Natural killer cell (primary cell): ENCODE results near the gene HCFC1. TPM values are rescaled to one million over a fixed set of nuclear protein-coding genes. Genes with fewer than 3 reads are reported as not detected.

Source experiments
- ATAC-seq, 3 donors: fragments of 150-1000 bp in 2 of 3; fragments of 200-7000 bp in 1 of 3; cut with Tn5 transposase; 1 replicate in 1 of 3; 2 replicates in 2 of 3; pipeline ENCODE4 v1.10.0; 2021; ENCODE audit warnings: mild to moderate bottlenecking in 2 of 3, moderate library complexity in 2 of 3
- DNase-seq, 2 donors: peaks; one replicate each; pipeline versions ENCODE4 v3.0.0 to v3.0.0-alpha.2; 2013 to 2021; ENCODE audit warnings: mixed read lengths in 1 of 2
- H3K27ac ChIP-seq: one replicate; pipeline ENCODE4 v1.5.1; 2013; ENCODE audit warnings: mild to moderate bottlenecking, low read length
- H3K27me3 ChIP-seq: one replicate; pipeline ENCODE4 v1.6.1; 2013; ENCODE audit warnings: low read length; ENCODE audit not compliant: control insufficient read depth, insufficient read depth
- H3K36me3 ChIP-seq: one replicate; pipeline ENCODE4 v1.6.1; 2013; ENCODE audit warnings: low read length; ENCODE audit not compliant: control insufficient read depth, insufficient read depth
- H3K4me1 ChIP-seq: one replicate; pipeline ENCODE4 v1.6.1; 2013; ENCODE audit warnings: low read length; ENCODE audit not compliant: control insufficient read depth, insufficient read depth
- H3K4me3 ChIP-seq: one replicate; pipeline ENCODE4 v1.5.1; 2013; ENCODE audit warnings: low read length
- H3K9me3 ChIP-seq: one replicate; pipeline ENCODE4 v1.6.1; 2013; ENCODE audit warnings: low read length; ENCODE audit not compliant: control insufficient read depth, insufficient read depth
- H3K27ac Mint-ChIP-seq, 2 donors: one replicate each; pipeline ENCODE4 v1.8.0; 2022; ENCODE audit warnings: mild to moderate bottlenecking in 2 of 2, mixed read lengths in 2 of 2, moderate library complexity in 1 of 2
- H3K27me3 Mint-ChIP-seq, 2 donors: one replicate each; pipeline ENCODE4 v1.8.0; 2022; ENCODE audit warnings: low read depth in 2 of 2, mixed read lengths in 2 of 2
- H3K36me3 Mint-ChIP-seq: one replicate; pipeline ENCODE4 v1.8.0; 2022; ENCODE audit warnings: mixed read lengths
- H3K4me1 Mint-ChIP-seq, 2 donors: one replicate each; pipeline ENCODE4 v1.8.0; 2022; ENCODE audit warnings: mixed read lengths in 2 of 2
- H3K4me3 Mint-ChIP-seq: one replicate; pipeline ENCODE4 v1.8.0; 2022; ENCODE audit warnings: mild to moderate bottlenecking, moderate library complexity, mixed read lengths
- H3K9me3 Mint-ChIP-seq, 2 donors: one replicate each; pipeline ENCODE4 v1.8.0; 2022; ENCODE audit warnings: mixed read lengths in 2 of 2
- WGBS: methylation state at CpG from one replicate; pipeline ENCODE4 v1.1.7; 2013; ENCODE audit warnings: missing lambda C conversion rate; ENCODE audit not compliant: insufficient coverage; 5-methylcytosine and 5-hydroxymethylcytosine counted together
- intact Hi-C: fragments of 100-400 bp; cut with micrococcal nuclease; formaldehyde crosslinking; loops from one replicate; pipeline ENCODE4 v1.14.2; 2022
- total RNA-seq, 4 donors: library from RNA; stranded (reverse); fragments of 120-200 nt in 1 of 4; gene quantifications; one replicate each; pipeline versions ENCODE4 v1.2.3 to v1.2.4, GENCODE V29; 2013 to 2022
- TF ChIP-seq, protein P1 (sequence below): fragments of 200-600 bp; IDR thresholded peaks from one replicate; pipeline ENCODE4 v1.8.0; 2022; ENCODE audit warnings: antibody characterized with exemption

HCFC1 gene
- total RNA-seq, 3 donors from 2014 or later (not counting 1 experiment from before 2014, with no cell fraction given): 65.2 to 76.7 (median 67.5) TPM

- H3K9me3 ChIP-seq: no peaks in the 10 kb centered on the region
- no peak overlapping the region for H3K4me3 ChIP-seq
- no peaks in the 10 kb centered on the region for H3K27me3 Mint-ChIP-seq
- no peaks in the 10 kb centered on the region for H3K27me3 ChIP-seq
- TF ChIP-seq, protein P1, sequence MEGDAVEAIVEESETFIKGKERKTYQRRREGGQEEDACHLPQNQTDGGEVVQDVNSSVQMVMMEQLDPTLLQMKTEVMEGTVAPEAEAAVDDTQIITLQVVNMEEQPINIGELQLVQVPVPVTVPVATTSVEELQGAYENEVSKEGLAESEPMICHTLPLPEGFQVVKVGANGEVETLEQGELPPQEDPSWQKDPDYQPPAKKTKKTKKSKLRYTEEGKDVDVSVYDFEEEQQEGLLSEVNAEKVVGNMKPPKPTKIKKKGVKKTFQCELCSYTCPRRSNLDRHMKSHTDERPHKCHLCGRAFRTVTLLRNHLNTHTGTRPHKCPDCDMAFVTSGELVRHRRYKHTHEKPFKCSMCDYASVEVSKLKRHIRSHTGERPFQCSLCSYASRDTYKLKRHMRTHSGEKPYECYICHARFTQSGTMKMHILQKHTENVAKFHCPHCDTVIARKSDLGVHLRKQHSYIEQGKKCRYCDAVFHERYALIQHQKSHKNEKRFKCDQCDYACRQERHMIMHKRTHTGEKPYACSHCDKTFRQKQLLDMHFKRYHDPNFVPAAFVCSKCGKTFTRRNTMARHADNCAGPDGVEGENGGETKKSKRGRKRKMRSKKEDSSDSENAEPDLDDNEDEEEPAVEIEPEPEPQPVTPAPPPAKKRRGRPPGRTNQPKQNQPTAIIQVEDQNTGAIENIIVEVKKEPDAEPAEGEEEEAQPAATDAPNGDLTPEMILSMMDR: no peak
- ATAC-seq (no peak), DNase-seq (no peak)
- H3K4me1 Mint-ChIP-seq: peaks cover 0 to 5% of the 10 kb centered on the region in 2 donors
- peaks cover 38% of the 10 kb centered on the region for H3K36me3 ChIP-seq
- H3K4me3 Mint-ChIP-seq: no peak overlapping the region
- no peak overlapping the region for H3K27ac ChIP-seq
- no peaks in the 10 kb centered on the region for H3K9me3 Mint-ChIP-seq
- intact Hi-C loops: loop anchor here (10.0 kb wide), 1 partner anchor 82 kb away; the partner anchor contains the start of gene MECP2
- H3K36me3 Mint-ChIP-seq: no peaks in the 10 kb centered on the region
- 91% methylated on average over 17 of the region's 17 CpGs for WGBS
- peaks cover 26% of the 10 kb centered on the region for H3K4me1 ChIP-seq
- H3K27ac Mint-ChIP-seq: no peak overlapping the region
Measured at GRCh38 chrX:154012336-154012991, 40.8 kb upstream of the HCFC1 start.

DNA sequence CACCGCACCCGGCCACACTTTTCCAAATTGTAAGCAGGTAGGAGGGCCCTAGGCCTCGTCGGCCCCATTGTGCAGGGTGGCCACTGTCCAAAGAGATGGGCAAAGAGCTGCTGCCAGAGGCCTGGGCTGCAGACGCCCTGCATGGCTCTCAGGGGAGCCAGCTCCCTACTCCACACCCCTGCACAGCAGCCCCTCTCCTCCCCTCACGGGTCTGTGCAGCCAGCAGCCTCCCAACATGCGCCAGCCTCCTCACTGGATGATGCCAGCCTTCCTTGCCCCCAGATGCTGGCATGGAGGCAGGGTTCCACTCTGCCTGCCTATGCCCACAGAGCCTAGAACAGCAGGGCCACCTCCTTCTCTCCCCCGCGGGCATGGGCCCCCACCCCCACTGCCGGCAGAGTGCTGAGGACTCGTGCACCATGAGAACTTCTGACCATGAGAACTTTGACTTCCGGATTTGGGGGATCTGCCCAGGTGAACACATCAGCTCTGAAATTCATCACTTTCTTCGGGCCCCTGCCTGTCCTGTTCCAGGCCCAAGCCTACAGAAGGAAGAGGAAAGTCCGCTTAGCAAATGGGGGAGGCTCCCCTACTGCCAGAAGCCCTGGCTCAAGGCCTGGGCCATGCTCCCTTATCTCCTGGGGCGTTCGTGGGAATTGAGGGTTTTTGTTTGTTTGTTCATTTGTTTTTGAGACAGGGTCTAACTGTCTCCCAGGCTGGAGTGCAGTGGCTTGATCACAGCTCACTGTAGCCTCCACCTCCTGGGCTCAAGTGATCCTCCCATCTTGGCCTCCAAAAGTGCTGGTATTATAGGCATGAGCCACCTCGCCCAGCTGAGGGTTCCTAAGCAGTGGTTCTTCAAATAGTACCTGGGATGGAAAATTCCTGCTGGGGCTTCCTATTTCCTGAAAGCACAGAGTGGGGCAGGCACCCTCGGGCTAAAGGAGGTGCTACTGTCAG lies 40.0 kb upstream of the HCFC1 start:
- H3K36me3 Mint-ChIP-seq: no peaks in the 10 kb centered on the region
- H3K27ac ChIP-seq: no peak overlapping the region
- no peaks in the 10 kb centered on the region for H3K27me3 Mint-ChIP-seq
- H3K4me1 ChIP-seq: peaks cover 33% of the 10 kb centered on the region
- no peaks in the 10 kb centered on the region for H3K9me3 Mint-ChIP-seq
- TF ChIP-seq, protein P1: no peak
- no peak overlapping the region for H3K4me3 ChIP-seq
- peaks cover 0 to 6% of the 10 kb centered on the region in 2 donors for H3K4me1 Mint-ChIP-seq
- no peak overlapping the region for H3K4me3 Mint-ChIP-seq
- no peak overlapping the region for H3K27ac Mint-ChIP-seq
- intact Hi-C loops: loop anchor here (10.0 kb wide), 1 partner anchor 83 kb away; the partner anchor contains the start of gene MECP2
- ATAC-seq: no peak
- peaks cover 32% of the 10 kb centered on the region for H3K36me3 ChIP-seq
- WGBS: 94% methylated on average over 16 of the region's 18 CpGs
- DNase-seq: no peak
- H3K27me3 ChIP-seq: no peaks in the 10 kb centered on the region
- no peaks in the 10 kb centered on the region for H3K9me3 ChIP-seq

- no peaks in the 10 kb centered on the region for H3K9me3 Mint-ChIP-seq
- no peak overlapping the region for H3K4me3 ChIP-seq
- no peak overlapping the region for H3K27ac ChIP-seq
- TF ChIP-seq, protein P1: no peak
- intact Hi-C loops: loop anchor here (10.0 kb wide), 1 partner anchor 84 kb away; the partner anchor contains the start of gene MECP2
- no peak overlapping the region for H3K27ac Mint-ChIP-seq
- DNase-seq (no peak), ATAC-seq (no peak)
- H3K4me1 ChIP-seq: peaks cover 33% of the 10 kb centered on the region
- H3K27me3 Mint-ChIP-seq: no peaks in the 10 kb centered on the region
- no peaks in the 10 kb centered on the region for H3K27me3 ChIP-seq
- peaks cover 22% of the 10 kb centered on the region for H3K36me3 ChIP-seq
- no peak overlapping the region for H3K4me3 Mint-ChIP-seq
- no peaks in the 10 kb centered on the region for H3K9me3 ChIP-seq
- 93% methylated on average over 18 of the region's 18 CpGs for WGBS
- no peaks in the 10 kb centered on the region for H3K36me3 Mint-ChIP-seq
- peaks cover 0 to 6% of the 10 kb centered on the region in 2 donors for H3K4me1 Mint-ChIP-seq
Measured at GRCh38 chrX:154010330-154011087, 38.9 kb upstream of the HCFC1 start.
